Sigmoid colon (tissue), 4 donors: ENCODE measurements around the gene SPEN.

Experiments
- CTCF ChIP-seq, 4 experiments: fragments of 450-650 bp in 3 of 4; fragments of 200-600 bp in 1 of 4; IDR thresholded peaks; one replicate each; pipeline ENCODE4 v1.5.1; 2016 to 2019; ENCODE audit warnings: antibody characterized with exemption in 4 of 4, mild to moderate bottlenecking in 3 of 4, moderate library complexity in 2 of 4
- POLR2AphosphoS5 ChIP-seq, 4 donors: sonication (generic); formaldehyde crosslinking; IDR thresholded peaks; one replicate each; pipeline ENCODE4 v1.6.1; 2017; ENCODE audit warnings: antibody characterized with exemption in 4 of 4

- TF ChIP-seq CTCF (IDR thresholded peaks at IDR 0.05) (no peak), POLR2AphosphoS5 (IDR thresholded peaks at IDR 0.05) (no peak)
These were observed 29.0 kb downstream of the SPEN start for GRCh38 chr1:15876357-15877055.
